HEK293T (cell line): ENCODE measurements around the gene RAET1G.
"Not testable (repeated sequence)": the region's sequence is repeated elsewhere in the genome, so short reads cannot be mapped to it uniquely, and the experiment has no call there.

ENCODE experiments used
- CTCF ChIA-PET: fragments of 350-600 bp; formaldehyde crosslinking; extraction: SDS; loops from one replicate; lab custom pipeline; 2021; ENCODE audit warnings: antibody characterized with exemption, inconsistent platforms; lab: Yijun Ruan, JAX
- POLR2A ChIA-PET: fragments of 350-600 bp; formaldehyde crosslinking; extraction: SDS; loops from one replicate; lab custom pipeline; 2020; ENCODE audit warnings: antibody characterized with exemption, inconsistent platforms; lab: Yijun Ruan, JAX
- DNase-seq: peaks from one replicate; pipeline ENCODE4 v3.0.0; 2012; ENCODE audit warnings: mixed read lengths; ENCODE audit errors: extremely low spot score
- ARNT ChIP-seq: fragments of 450-650 bp; IDR thresholded peaks from 2 replicates; pipeline ENCODE4 v1.6.1; 2017; ENCODE audit warnings: mild to moderate bottlenecking
- BHLHE40 ChIP-seq: fragments of 450-650 bp; IDR thresholded peaks from 2 replicates; pipeline ENCODE4 v1.6.1; 2016; ENCODE audit warnings: mild to moderate bottlenecking, moderate library complexity, borderline replicate concordance
- CTBP1 ChIP-seq: fragments of 450-650 bp; IDR thresholded peaks from 2 replicates; pipeline ENCODE4 v1.6.1; 2016; ENCODE audit warnings: borderline replicate concordance
- ELF4 ChIP-seq: fragments of 450-650 bp; IDR thresholded peaks from 2 replicates; pipeline ENCODE4 v1.6.1; 2017; ENCODE audit warnings: antibody characterized with exemption
- FOXA1 ChIP-seq: fragments of 450-650 bp; IDR thresholded peaks from 2 replicates; pipeline ENCODE4 v1.6.1; 2016; ENCODE audit warnings: mild to moderate bottlenecking
- FOXK2 ChIP-seq: fragments of 450-650 bp; IDR thresholded peaks from 2 replicates; pipeline ENCODE4 v1.6.1; 2016; ENCODE audit warnings: mild to moderate bottlenecking
- FOXM1 ChIP-seq: fragments of 450-650 bp; IDR thresholded peaks from 2 replicates; pipeline ENCODE4 v1.6.1; 2017; ENCODE audit warnings: mild to moderate bottlenecking, borderline replicate concordance
- HDGF ChIP-seq: fragments of 450-650 bp; IDR thresholded peaks from 2 replicates; pipeline ENCODE4 v1.6.1; 2017; ENCODE audit warnings: antibody characterized with exemption, borderline replicate concordance
- L3MBTL2 ChIP-seq: fragments of 450-650 bp; conservative IDR thresholded peaks from 2 replicates; pipeline ENCODE4 v1.6.1; 2016; ENCODE audit warnings: mild to moderate bottlenecking
- LEF1 ChIP-seq: fragments of 450-650 bp; IDR thresholded peaks from 2 replicates; pipeline ENCODE4 v1.6.1; 2017; ENCODE audit warnings: mild to moderate bottlenecking, borderline replicate concordance
- NFRKB ChIP-seq: fragments of 450-650 bp; IDR thresholded peaks from 2 replicates; pipeline ENCODE4 v1.6.1; 2016; ENCODE audit warnings: mild to moderate bottlenecking, moderate library complexity
- PKNOX1 ChIP-seq: fragments of 450-650 bp; IDR thresholded peaks from 2 replicates; pipeline ENCODE4 v1.6.1; 2016
- SP1 ChIP-seq: fragments of 450-650 bp; IDR thresholded peaks from 2 replicates; pipeline ENCODE4 v1.6.1; 2017
- SUZ12 ChIP-seq: fragments of 450-650 bp; IDR thresholded peaks from 2 replicates; pipeline ENCODE4 v1.6.1; 2016; ENCODE audit warnings: mild to moderate bottlenecking
- TARDBP ChIP-seq: fragments of 450-650 bp; IDR thresholded peaks from 2 replicates; pipeline ENCODE4 v1.6.1; 2016
- ZNF384 ChIP-seq: fragments of 450-650 bp; IDR thresholded peaks from 2 replicates; pipeline ENCODE4 v1.6.1; 2016

RAET1G gene

GRCh38 chr6:149939909-149940671 lies 17.2 kb upstream of the RAET1G start:
- TF ChIP-seq BHLHE40 = no peak
- TF ChIP-seq NFRKB = no peak
- no peak for TF ChIP-seq LEF1
- POLR2A ChIA-PET = interaction anchor here (0.6 to 1.0 kb wide), 2 partner anchors 19 to 194 kb away, joined by 3 read pairs; no protein-coding TSS in a partner anchor
- DNase-seq = no peak
- CTCF ChIA-PET = interaction anchor here (1.0 kb wide), 2 partner anchors 77 to 131 kb away, joined by 3 read pairs; no protein-coding TSS in a partner anchor

GRCh38 chr6:149939356-149939648 lies 16.4 kb upstream of the RAET1G start:
- ChIA-PET CTCF (no interaction called here), POLR2A (no interaction called here)
- DNase-seq = no peak
- TF ChIP-seq L3MBTL2 (no peak), ARNT (no peak), SUZ12 (no peak), BHLHE40 (no peak), HDGF (no peak), ZNF384 (no peak), TARDBP (no peak), FOXM1 (no peak), FOXK2 (no peak), NFRKB (no peak)

- ChIA-PET CTCF (no interaction called here), POLR2A (no interaction called here)
- no peak for TF ChIP-seq ZNF384
- TF ChIP-seq FOXM1 = no peak
- TF ChIP-seq ELF4 = no peak
- TF ChIP-seq NFRKB = no peak
- TF ChIP-seq ARNT = no peak
- TF ChIP-seq SP1 = no peak
- TF ChIP-seq TARDBP = no peak
- TF ChIP-seq FOXA1 = no peak
- no peak for TF ChIP-seq LEF1
- TF ChIP-seq L3MBTL2 = no peak
- TF ChIP-seq FOXK2 = no peak
- TF ChIP-seq CTBP1 = no peak
- TF ChIP-seq HDGF = no peak
- no peak for TF ChIP-seq SUZ12
- no peak for DNase-seq
These were observed 15.8 kb upstream of the RAET1G start for GRCh38 chr6:149938571-149939355.

- DNase-seq, CTCF ChIA-PET, POLR2A ChIA-PET: not testable (repeated sequence)
These were observed 15.2 kb upstream of the RAET1G start for GRCh38 chr6:149938013-149938570.

- ChIA-PET POLR2A (no interaction called here), CTCF (interaction anchor here (0.7 kb wide), 1 partner anchor 94 kb away, joined by 3 read pairs; no protein-coding TSS in a partner anchor)
- TF ChIP-seq SP1 = no peak
- no peak for TF ChIP-seq SUZ12
- TF ChIP-seq ZNF384 = no peak
- no peak for TF ChIP-seq ARNT
- TF ChIP-seq L3MBTL2 = no peak
- TF ChIP-seq FOXM1 = no peak
- no peak for TF ChIP-seq LEF1
- no peak for TF ChIP-seq FOXA1
- TF ChIP-seq HDGF = no peak
- TF ChIP-seq CTBP1 = no peak
- TF ChIP-seq FOXK2 = no peak
- TF ChIP-seq PKNOX1 = no peak
- DNase-seq = no peak
These were observed 13.8 kb upstream of the RAET1G start for GRCh38 chr6:149936743-149937142.

- POLR2A ChIA-PET = no interaction called here
- no peak for DNase-seq
- CTCF ChIA-PET = no interaction called here
- TF ChIP-seq ARNT = no peak
- TF ChIP-seq NFRKB = no peak
- TF ChIP-seq FOXK2 = no peak
- TF ChIP-seq ZNF384 = no peak
- no peak for TF ChIP-seq SUZ12
- TF ChIP-seq TARDBP = no peak
- TF ChIP-seq FOXA1 = no peak
- no peak for TF ChIP-seq CTBP1
- no peak for TF ChIP-seq FOXM1
- no peak for TF ChIP-seq BHLHE40
- no peak for TF ChIP-seq L3MBTL2
- TF ChIP-seq HDGF = no peak
- no peak for TF ChIP-seq LEF1
- no peak for TF ChIP-seq SP1
- no peak for TF ChIP-seq PKNOX1
These were observed 12.7 kb upstream of the RAET1G start for GRCh38 chr6:149935668-149936067.

GRCh38 chr6:149935246-149935645 lies 12.3 kb upstream of the RAET1G start:
- no peak for DNase-seq
- ChIA-PET CTCF (interaction anchor here (1.0 kb wide), 1 partner anchor 82 kb away, joined by 3 read pairs; no protein-coding TSS in a partner anchor), POLR2A (interaction anchor here (0.7 kb wide), 1 partner anchor 82 kb away, joined by 3 read pairs; no protein-coding TSS in a partner anchor)
- no peak for TF ChIP-seq BHLHE40
- TF ChIP-seq TARDBP = no peak
- TF ChIP-seq FOXM1 = no peak
- TF ChIP-seq LEF1 = no peak
- TF ChIP-seq ZNF384 = no peak
- no peak for TF ChIP-seq HDGF
- no peak for TF ChIP-seq SP1
